HG03558 (cell line): Measurements from ENCODE around the gene RIPPLY3.
"Not testable (repeated sequence)": the region's sequence is repeated elsewhere in the genome, so short reads cannot be mapped to it uniquely, and the experiment has no call there.

Experiments used
- ATAC-seq: cut with Tn5 transposase; IDR thresholded peaks from one replicate; pipeline ENCODE4 v1.9.1; 2021; ENCODE audit warnings: moderate number of reproducible peaks; ENCODE audit not compliant: unreplicated experiment; ENCODE audit errors: extremely low read depth

Gene RIPPLY3

DNA sequence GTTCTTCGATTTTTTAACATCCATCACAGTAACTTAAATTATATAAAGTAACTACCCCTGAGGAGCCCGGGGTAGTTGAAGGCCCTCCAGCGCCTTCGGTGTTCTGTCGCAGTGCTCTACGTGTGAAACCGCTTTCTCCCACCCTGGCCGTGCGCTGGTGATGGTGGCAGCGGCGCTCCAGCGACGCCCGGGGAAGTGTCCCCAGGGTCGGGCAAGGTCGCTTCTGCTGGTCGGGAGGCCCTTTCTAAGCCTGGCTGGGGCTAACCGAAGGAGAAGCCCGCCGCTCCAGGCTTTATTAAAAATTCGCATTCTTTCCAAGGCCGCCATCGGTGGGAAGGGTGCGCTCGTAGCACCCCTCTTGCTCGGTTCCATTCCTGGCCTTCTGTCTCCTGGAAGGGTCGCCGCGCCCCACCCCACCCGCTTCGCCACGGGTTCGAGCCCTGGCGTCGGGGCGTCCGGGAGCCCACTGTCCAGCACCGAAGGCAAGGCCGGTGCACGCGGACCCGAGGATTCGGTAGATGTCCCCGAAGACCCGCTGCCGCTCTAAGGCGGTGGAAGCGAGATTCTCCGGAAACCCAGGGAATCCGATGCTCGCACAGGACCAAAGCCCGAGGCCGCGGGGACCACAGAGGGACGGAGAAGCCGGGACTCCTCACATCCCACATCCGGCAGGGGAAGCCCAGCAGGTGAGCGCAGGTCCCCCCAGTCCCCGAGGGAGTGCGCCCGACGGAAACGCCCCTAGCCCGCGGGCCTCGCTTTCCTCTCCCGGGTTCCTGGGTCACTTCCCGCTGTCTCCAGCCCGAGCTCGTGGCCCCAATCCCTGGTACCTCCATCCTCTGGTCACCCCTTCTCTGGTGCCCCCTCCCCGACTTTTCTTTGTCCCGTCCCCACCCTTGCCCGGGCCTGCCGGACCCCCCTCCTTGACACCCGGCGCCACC, 685 bp upstream of the RIPPLY3 start:
- no peak for ATAC-seq

GRCh38 chr21:37008724-37009123, 2.2 kb downstream of the RIPPLY3 start:
- ATAC-seq: no peak

DNA sequence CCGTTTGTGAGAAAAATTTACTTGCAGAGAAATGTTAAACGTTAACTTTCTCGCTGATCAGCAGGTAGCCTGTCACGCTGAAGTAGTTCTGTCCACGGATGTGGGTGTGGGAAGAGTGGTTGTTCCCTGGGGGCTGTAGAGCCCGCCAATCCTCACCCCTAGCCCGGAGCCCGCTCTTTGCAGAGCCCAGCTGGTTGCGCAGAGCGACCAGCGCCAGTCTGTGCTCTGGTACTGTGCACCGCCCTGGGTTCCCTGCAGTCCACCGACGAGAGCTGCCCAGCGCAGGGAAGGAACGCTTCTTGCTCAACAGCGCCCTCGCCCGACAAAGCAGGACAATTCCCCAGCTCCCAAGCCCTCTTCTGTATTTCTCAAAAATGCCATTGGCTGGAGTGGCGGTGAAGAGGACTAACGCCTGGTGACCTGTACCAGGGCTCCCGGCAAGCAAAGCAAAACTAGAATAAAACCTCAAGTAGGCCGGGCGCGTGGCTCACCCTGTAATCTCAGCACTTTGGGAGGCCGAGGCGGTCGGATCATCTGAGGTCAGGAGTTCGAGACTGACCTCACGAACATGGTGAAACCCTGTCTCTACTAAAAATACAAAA, 3.3 kb downstream of the RIPPLY3 start:
- peak; percentile 87 for ATAC-seq

DNA sequence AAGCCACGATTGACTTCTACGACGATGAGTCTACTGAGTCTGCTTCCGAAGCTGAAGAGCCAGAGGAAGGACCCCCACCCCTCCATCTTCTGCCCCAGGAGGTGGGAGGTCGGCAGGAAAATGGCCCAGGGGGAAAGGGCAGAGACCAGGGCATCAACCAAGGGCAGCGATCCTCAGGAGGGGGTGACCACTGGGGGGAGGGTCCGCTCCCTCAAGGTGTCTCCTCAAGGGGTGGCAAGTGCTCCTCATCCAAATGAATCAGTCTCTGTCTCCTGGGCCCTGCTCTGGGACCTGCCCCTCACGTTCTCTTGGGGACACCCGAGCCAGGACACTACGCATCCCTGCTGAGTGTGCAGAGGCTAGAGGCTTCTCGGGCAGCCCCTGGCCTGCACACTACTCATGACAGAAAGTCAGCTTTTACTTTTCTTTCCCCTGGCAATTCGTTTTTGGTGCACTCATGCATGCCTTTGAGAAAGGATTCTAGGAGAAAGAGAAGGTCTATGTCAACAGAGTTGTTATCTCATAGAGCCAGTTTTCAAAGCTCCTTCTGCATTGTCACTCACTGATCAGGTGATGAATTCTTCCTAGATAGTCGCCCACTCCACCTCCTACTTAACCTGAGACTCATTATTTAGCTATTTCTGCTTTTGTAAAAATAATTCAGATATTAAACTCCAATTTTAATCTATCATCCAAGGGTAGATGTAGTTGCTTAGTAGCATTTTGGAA, 11.6 kb downstream of the RIPPLY3 start:
- ATAC-seq: no peak

DNA sequence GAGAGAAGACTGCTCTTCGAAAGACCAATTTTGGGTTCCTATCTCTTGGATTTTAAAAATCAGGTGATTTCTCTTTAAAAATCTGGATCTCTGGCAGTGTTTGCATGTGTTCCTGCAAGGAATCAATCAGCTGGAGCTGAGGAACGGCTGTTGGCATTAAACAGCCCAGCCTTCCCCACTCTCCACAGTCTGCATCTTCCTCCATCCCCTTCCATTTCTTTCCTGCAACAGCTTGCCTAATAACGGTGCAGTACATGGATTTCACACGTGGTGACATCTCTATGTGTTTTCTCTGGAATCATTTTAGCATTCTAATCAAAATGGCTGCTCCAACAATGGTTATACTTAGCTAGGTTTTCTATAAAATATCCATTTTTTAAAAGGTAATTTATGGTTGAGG, 20.0 kb downstream of the RIPPLY3 start:
- ATAC-seq: no peak

GRCh38 chr21:37028570-37028969, 22.1 kb downstream of the RIPPLY3 start:
- ATAC-seq: no peak

DNA sequence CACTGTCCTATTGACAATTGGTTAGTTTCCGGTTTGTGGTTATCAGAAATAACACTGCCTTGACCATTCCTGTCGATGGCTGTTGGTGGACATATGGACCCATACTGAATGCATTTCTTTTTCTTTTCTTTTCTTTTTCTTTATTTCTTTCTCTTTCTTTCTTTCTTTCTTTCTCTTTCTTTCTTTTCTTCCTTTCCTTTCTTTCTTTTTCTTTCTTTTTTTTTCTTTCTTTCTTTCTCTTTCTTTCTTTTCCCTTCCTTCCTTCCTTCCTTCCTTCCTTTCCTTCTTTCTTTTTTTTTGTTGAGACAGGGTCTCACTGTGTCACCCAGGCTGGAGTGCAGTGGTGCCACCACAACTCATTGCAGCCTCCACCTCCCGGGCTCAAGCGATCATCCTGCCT, 24.4 kb downstream of the RIPPLY3 start:
- ATAC-seq: no peak

- ATAC-seq: no peak
Measured at GRCh38 chr21:37032293-37032692, 25.8 kb downstream of the RIPPLY3 start.

GRCh38 chr21:37032877-37033471, 26.5 kb downstream of the RIPPLY3 start:
- no peak for ATAC-seq

- not testable (repeated sequence) for ATAC-seq
Measured at GRCh38 chr21:37034394-37034793, 27.9 kb downstream of the RIPPLY3 start.

DNA sequence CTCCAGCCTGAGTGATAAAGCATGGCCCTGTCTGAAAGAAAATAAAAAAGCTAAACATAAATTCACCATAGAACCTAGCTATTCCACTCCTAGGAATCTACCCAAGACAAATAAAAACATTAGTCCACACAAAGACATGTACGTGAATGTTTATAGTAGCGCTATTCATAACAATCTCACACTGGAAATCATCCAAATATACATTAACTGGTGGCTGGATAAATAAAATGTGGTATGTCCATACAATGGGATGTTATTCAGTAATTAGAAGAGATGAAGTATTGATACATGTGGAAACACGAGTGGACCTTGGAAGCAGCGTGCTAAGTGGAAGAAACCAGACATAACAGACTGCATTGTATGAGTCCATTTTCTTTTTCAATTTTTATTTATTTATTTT, 29.7 kb downstream of the RIPPLY3 start:
- no peak for ATAC-seq

- ATAC-seq: no peak
Measured at GRCh38 chr21:37039411-37040075, 33.0 kb downstream of the RIPPLY3 start.

- no peak for ATAC-seq
Measured at GRCh38 chr21:37040212-37040611, 33.7 kb downstream of the RIPPLY3 start.

DNA sequence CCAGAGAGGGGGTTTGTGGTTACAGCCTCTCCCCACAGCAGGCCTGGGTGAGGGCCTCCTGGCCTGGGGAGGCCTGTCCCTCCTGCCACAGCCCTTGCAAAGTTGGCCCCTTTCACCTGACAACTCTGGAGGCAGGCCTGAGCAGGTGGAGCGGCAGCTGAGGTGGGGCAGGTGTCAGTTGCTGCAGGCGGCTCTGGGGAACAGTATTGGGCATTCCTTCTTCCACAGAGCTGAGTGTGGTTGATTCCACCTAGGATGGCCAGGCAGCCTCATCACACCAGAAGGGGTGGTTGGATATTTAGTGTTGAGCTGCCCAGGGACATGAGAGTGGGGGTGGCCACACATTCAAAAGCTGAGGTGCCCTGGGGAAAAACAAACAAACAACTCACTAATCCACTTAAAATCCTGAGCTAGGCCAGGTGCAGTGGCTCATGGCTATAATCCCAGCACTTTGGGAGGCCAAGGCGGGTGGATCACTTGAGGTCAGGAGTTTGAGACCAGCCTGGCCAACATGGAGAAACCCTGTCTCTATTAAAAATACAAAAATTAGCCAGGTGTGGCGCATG, 35.3 kb downstream of the RIPPLY3 start:
- ATAC-seq: no peak

DNA sequence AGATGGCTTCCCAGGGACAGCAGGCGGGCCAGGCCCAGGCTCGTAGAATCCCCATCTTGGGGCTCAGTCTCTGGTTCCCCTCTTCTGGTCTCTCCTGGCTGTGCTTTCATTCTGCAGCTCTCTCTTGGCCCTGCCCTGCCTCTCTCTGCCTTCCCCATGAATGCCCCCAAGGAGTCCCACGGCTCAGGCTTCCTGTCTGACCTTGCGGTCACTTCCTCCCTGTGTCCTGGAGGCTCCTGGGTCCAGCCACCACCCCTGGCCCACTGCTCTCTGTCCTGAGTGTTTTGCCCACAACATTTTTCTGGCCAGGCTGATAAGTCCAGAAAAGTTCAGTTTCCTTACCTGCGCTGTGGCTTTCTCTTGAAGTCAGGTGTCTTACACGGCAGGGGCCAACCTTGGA, 37.3 kb downstream of the RIPPLY3 start:
- ATAC-seq: no peak

DNA sequence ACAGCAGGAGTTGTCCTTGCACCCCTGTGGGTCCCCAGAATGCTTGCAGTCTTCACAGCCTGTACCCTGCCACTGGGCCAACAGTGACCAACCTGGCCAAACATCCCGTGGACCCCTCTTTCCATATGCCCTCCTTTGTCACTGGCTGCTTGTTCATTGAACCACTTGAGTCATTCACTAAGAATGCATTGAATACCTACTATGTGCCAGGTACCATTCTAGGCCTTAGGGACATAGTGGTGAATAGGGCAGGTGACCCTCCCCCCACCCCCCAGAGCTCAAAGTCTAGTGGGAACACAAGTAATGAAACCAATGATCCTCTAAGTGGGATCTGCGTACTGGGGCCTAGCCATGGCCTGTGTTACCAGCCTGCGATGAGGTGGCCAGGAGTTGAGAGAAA, 38.1 kb downstream of the RIPPLY3 start:
- no peak for ATAC-seq

GRCh38 chr21:37045149-37045548, 38.6 kb downstream of the RIPPLY3 start:
- ATAC-seq: no peak

- ATAC-seq: no peak
Measured at GRCh38 chr21:37045556-37045955, 39.1 kb downstream of the RIPPLY3 start.

DNA sequence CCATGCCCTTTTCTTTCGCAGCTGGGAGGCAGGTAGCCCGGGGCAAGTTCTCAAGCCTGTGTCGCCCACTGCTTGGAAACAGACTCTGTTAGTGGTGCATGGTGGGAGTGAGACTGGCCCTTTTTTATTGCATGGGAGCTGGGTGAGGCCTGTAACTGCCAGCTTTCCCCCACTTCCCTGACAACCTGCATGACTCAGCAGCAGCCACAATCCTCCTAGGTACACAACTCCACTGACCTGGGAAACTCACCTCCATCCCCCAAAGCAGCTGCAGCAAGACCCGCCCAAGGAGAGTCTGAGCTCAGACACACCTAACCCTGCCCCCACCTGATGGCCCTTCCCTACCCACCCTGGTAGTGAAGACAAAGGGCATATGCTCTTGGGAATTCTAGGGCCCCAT, 40.6 kb downstream of the RIPPLY3 start:
- no peak for ATAC-seq

DNA sequence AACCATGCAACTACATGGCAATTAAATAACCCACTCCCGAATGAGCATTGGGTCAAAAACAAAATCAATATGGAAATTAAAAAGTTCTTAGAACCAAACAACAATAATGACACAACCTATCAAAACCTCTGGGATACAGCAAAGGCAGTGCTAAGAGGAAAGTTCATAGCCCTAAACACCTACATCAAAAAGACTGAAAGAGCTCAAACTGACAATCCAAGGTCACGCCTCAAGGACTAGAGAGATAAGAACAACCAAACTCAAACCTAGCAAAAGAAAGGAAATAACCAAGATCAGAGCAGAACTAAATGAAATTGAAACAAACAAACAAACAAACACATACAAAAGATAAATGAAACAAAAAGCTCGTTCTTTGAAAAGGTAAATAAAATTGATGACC, 43.2 kb downstream of the RIPPLY3 start:
- not testable (repeated sequence) for ATAC-seq
